SW480 (cell line): ENCODE data around the gene IGFLR1.

Source experiments
- DNase-seq: peaks from one replicate; pipeline ENCODE4 v3.0.0-alpha.2; 2016; ENCODE audit warnings: low spot score

Gene IGFLR1

DNA sequence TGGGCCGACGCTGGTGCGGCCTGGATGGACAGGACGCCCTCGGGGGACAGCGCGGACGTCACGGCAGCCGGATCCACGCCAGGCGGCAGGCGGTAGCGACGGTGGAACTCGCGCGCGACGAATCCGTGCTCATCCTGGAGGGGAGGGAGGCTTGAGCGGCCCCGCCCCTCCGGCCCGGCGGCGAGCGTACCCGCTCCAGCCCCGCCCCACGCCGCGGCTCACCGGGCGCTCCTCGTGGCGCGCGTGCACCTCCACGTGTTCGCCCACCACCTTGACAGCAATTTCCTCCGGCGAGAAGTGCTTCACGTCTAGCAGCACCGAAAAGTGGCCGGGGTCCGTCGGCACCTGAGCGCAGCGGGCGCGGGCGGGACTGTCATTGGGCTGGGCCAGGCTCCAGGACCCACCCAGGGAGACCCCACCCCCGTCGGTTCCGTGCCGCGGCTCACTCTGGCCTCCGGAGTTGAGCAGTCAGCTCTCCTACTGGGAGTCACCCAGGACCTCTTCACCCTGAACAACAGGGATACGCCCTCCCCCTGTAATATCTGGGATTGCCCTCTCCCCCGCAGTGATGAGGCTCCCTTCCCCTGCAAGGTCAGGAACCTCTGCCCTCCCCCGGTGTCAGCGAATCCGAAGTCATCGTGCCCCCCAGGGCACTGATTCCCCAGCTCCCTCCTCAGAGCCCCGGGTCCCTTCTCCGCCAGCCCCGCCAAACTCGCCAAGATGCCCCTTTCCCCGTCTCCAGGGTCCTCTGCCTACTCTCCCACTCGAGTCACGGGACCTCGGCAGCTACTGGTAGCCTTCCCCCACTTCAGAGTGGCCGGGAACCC is 13.5 kb upstream of the IGFLR1 start:
- DNase-seq, result no peak

DNA sequence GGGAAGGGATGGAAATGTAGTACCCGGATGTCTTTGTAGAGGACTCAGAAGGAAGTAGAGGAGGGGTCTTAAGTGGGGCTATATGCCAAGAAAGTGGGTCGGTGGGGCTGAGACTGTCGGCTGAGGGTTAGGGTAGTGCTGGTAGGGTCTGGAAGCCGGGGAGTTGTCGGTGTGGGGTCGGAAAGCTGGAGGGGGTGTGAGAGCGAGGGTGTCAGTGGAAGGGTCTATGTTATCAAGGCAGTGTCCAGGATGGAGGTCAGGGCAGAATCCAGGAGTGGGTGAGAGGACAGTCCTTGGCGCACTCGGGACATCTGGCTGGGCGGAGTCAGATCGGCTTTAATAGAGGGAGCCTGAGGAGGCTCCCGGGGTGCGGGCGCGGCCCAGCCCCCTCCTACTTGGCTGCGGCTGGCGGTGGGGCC is 12.9 kb upstream of the IGFLR1 start:
- DNase-seq, result no peak

DNA sequence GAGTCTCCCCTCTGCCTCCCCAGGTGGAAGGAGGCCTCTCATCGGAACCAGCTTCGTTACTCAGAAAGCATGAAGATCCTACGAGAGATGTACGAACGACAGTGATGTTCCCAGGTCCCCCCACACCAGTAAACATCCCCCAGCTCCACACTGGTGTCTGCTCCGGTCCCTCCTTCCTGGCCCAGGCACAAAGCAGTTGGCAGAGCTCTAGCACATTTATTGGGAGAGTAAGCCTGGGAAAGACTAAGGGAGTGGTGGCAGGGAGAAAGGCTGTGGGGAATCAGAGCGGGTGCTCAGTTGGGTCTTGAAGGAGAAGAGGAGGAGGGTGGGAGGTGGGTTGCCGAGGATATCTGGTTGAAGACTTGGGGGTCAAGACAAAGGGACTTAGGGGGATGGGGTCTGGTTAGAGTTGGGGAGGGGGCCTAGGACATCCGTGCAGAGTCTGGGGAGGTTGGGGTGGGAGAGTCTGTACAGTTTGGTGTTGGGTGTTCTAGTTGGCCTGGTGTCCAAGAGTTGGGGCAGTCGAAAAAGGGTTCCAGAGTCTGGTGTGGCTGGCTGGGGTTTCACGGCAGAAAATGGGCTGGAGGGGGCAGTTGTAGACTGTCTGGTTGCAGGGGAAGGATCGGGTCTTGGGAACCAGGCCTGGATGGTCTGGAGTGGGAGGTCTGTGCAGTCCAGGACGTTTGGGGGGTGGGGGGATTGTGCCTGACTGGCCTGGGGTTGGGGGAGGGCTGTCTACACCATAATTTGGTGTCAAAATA is 12.3 kb upstream of the IGFLR1 start:
- no peak for DNase-seq

DNA sequence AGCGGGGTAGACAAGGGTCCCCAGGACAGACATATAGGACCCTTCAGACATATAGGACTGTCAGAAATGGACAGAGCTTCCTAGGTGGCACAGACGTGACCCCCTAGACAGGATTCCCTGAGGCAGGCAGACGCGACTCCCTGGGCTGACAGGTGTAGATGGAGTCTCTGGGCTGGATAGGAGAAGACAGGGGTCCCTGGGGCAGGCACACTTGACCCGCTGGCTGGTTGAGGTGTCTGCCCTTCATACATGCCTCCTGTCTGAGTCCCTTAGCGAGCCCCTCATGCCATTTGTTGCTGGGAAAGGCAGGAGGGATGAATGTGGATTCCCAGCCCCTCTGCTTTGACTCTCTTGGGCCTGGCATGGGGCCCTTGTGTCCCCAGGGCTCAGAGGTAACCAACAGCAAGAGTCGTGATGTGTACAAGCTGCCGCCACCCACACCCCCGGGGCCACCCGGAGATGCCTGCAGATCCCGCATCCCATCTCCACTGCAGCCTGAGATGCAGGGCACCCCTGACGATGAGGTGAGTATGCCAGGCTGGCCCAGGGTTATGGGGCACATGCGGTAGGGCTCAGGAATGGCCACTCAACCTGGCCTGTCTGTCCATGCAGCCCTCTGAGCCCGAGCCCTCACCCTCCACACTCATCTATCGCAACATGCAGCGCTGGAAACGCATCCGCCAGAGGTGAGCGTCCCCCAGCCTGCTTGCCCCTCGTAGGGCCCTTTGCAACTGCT is 11.6 kb upstream of the IGFLR1 start:
- no peak for DNase-seq

DNA sequence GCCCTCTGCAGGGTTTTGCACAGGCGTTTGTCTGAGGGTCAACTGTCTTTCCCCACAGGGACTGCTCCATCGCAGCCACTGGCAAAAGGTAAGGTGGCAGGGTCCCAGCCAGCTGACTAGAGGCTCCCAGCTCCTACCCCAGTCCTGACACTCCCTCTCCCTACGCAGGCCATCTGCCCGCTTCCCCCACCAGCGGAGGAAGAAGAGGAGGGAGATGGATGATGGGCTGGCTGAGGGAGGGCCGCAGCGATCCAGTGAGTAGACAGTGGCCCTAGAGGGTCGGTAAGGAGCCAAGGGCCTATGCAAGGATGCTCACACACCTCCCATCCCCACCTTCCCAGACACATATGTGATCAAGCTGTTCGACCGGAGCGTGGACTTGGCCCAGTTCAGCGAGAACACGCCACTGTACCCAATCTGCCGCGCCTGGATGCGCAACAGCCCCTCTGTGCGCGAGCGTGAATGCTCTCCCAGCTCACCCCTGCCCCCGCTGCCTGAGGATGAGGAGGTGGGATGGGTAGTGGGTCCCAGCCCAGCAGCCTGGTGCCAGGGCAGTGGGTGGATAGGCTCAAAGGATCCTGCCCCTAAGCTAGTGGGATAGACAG is 10.6 kb upstream of the IGFLR1 start:
- DNase-seq, result no peak

DNA sequence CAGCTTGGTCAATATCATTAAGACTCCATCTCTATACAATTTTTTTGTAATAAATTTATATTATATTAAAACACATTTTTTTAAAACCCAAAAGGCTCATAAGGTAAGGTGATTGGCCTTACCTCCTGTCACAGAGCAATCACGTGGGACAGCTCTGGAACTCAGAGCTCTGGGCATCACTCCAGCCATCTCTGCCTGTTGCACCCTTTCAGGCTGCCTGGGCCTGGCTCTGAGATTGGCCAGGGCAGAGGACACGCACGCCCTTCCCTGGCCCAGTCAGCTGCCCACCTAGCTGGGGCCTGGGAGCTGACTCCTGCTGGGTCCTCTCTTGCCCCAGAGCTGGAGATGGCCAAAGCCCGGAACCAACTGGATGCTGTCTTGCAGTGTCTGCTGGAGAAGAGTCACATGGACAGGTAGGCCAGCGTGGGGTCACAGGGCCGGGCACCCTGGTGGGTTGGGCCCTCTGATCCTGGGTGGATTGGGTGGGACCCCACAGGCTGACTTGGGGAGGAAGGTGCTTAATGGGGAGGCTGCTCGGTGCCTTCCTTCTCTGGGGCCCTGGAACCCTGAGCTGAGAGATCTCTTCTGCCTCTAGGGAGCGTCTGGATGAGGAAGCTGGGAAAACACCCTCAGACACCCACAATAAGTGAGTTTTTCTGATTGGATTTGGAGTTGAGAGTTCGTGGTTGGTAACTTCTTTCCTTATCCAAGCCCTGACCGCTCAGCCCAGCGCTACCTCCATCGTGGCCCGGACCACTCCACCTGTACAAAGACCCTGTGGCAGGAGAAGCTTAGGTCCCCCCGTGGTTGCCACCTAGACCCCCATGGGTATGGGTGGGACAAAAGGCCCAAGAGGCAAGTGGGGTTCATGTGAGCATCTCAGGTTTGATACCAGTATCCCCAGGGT is 9.8 kb upstream of the IGFLR1 start:
- DNase-seq, result no peak

DNA sequence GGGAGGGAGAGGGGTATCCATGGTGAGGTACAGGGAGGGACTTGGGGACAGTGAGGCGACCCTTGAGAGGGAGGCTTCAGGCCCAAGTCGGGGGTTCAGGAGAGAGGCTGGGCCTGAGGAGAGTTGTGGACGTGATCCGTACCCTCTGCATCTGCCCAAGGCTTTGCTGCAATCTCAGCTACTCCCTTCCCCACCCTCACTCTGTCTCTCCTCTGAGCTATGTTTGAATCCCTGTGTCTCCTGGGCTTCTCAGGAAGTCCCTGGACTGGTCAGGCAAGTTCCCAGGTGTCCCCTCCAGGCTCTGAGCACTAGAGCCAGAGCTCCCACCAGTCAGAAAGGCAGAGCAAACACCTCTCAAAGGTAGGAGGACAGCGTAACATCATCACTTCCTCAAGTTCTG is 7.9 kb upstream of the IGFLR1 start:
- DNase-seq, result no peak

DNA sequence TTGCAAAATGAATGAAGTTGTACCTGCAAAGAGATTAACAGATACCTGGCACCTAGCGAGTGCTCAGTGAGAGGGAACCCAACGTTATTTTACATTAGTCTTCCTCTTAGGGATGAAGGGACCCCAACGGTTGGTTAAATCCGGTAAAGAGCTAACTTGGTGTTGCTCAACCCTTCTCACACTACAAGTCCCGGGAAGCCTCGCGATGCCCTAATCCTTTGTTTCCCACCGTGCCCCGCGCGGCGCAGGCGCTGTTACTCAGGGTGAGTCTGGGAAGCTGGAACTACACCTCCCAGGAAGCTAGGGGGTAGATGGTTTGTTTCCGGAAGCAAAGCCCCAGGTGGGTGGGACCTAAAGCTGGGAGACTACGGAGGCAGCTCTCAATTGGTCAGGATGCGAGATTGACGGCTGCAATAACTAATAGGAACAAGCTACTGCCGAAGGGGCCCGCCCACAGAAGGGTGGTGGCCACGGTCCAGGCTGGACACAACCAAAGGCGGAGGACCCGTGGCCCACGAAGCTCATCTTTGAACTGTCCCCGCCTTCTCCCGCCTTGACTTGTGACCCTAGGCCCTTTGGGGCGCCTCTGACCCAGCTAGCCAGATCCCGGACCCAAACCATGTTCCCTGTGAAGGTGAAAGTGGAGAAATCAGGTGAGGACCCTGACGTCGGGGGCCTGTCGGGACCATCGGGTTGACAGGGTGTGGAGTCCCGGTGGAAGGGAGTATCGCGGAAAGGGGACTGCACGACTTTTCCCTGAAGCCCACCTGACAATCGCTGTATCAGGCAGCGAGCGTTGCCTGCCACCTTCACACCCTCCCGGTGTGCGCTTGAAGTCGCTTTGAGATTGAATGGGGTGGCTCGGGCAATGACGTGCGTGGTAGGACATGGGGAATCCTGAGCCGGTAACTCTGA is 6.1 kb upstream of the IGFLR1 start, which contains the start of gene LIN37:
TSS of gene LIN37 (plus strand) at position 471 of the 915 bp plus-strand sequence. CDS start at position 620, 149 bp downstream.
- DNase-seq, result peak; percentile 100

DNA sequence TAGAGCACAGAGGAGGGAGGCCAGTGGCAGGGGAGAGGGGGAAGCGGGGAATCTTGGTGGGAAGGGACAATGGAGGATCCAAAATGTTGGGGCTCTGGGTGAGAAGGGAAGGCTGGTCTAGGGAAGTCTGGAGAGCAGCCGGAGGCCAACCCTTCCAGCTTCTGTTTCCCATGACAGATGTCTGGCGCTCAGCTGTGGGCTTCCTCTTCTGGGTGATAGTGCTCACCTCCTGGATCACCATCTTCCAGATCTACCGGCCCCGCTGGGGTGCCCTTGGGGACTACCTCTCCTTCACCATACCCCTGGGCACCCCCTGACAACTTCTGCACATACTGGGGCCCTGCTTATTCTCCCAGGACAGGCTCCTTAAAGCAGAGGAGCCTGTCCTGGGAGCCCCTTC is 4.3 kb upstream of the IGFLR1 start:
- DNase-seq, result no peak

DNA sequence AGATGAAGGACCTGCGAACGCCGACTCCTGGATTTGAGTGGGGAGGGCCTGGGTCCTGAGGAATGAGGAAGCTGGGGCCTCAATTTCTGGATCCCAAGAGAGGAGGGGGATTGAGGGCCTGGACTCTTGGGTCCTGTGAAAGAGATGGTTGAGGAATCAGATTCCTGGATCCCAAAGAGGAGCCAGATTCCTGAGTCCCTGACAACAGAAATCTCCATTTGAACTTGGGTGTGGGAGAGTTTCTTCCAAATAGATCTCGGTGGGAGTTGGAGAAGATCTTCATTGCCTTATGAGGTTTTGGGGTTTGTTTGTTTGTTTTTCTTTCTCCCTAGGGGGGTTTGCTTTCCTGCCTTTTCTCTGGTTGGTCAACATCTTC is 3.8 kb upstream of the IGFLR1 start:
- no peak for DNase-seq

DNA sequence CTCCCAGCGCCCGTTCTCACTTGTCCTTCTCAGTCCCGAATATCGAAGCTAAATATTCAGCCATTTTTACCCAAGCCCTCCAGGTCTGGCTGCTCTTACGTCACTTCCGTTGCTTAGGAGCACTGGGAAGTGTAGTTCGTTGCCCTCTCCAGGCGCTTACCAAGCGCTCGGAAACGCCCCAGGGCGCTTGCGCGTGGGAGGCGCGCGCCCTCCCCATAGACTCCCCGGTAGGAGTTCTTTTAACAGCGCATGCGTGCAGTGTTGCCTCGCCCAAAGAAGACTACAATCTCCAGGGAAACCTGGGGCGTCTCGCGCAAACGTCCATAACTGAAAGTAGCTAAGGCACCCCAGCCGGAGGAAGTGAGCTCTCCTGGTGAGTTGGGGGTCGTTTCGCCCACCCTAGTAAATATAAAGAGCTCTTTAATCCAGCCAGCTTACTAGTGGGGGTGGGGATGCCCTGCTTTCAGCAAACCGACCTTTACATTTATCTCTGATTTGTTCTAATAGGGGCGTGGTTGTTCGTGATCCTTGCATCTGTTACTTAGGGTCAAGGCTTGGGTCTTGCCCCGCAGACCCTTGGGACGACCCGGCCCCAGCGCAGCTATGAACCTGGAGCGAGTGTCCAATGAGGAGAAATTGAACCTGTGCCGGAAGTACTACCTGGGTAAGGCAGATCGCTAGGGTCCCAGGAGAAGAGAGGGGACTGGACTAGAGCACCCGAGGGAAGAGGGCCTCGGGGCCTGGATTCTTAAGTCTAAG is 3.3 kb upstream of the IGFLR1 start, which contains the start of the genes PSENEN and U2AF1L4:
TSS of gene PSENEN (plus strand) at position 324 of the 759 bp plus-strand sequence. CDS start at position 604, 280 bp downstream.
TSS of gene U2AF1L4 (minus strand) at position 91 of the 759 bp plus-strand sequence. CDS start at position 64, 27 bp downstream.
- peak; percentile 100 for DNase-seq

DNA sequence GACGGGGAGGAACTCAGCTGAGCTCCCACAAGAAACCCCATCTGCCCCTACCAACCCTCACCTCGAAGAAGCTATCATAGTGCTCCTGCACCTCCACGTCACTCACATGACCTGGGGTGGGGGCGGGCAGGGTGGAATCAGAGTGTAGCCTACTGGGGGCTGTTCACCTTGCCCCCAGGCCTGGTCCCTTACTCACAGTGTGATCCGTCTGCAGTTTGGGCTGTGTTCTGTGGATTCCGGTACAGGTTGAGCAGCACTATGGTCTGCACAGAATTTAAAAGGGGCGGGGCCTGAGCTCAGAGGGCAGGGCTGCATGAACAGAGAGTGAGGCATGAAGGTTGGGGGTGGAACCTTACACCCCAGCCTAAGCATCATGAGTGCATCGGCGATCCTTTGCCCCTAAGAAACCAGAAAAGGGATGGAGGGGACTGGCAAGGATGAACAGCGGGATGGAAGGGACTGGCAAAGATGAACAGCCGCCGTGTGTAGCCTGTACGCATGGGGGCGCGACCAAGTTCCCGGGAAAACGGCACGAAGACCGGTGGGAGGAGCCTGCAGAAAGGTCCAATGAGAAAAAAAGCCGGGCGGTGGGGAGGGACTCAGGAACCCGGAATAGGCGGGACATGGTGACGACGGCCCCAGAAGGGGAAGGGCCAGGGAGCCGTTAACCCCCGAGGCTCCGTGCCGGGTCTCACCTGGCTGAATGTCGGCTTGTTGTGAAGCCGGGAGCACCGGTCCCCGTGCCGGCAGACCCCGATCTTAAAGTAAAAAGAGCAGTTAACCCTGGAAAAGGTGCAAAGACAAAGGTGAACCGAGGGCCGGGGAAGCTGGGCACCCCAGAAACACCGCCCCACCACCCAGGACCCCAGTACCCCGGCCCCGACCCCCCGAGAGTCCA is 2.4 kb upstream of the IGFLR1 start:
- DNase-seq, result peak; percentile 99

DNA sequence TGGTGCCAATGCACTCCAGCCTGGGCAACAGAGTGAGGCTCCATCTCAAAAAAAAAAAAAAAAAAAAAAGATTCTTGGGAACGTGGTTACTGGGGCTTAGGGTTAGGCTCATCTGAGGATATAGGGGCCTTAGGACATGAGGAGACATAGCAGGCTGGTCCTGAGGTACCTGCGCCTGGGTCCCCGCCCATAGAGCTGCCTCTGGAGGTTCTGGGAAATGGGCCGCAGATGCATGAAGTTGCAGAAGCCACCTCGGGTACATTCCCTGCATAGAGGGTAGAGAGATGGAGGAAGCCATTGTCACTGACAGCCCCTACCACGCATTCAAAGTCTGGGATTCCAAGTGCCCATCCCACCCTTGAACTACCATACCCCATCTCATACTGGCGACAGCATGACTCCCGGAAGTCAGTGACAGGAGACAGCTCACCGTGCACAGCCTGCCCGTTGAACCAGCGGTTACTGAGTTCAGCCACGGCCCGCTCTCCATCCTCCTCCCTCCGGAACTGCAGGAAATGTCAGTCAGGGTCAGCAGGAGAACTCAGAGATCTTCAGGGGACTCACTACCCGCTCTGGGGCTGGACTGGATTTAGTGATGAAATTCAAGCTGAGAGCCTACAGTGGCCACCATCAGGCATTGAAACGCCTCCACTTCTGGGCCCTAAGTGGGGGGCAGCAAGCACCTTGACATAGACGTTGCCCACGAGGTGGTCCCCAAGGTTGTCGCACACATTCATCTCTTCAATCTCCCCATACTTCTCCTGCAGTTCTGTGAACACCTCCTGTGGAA is 1.6 kb upstream of the IGFLR1 start:
- no peak for DNase-seq

DNA sequence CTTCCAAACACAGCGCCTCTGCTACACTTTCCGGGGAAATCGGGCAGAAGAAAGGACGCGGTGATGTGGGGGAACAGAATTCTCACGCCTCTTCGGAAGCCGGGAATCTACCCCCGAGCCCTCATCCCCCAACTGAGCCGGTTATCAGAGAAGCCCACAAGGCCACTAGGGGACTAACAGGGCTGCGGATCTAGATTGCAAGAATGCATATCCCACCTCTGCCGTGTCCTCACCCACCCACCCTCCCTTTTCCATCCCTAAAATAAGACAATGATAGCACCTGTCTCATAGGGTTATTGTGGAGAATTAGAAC is 1.1 kb downstream of the IGFLR1 start:
- no peak for DNase-seq

DNA sequence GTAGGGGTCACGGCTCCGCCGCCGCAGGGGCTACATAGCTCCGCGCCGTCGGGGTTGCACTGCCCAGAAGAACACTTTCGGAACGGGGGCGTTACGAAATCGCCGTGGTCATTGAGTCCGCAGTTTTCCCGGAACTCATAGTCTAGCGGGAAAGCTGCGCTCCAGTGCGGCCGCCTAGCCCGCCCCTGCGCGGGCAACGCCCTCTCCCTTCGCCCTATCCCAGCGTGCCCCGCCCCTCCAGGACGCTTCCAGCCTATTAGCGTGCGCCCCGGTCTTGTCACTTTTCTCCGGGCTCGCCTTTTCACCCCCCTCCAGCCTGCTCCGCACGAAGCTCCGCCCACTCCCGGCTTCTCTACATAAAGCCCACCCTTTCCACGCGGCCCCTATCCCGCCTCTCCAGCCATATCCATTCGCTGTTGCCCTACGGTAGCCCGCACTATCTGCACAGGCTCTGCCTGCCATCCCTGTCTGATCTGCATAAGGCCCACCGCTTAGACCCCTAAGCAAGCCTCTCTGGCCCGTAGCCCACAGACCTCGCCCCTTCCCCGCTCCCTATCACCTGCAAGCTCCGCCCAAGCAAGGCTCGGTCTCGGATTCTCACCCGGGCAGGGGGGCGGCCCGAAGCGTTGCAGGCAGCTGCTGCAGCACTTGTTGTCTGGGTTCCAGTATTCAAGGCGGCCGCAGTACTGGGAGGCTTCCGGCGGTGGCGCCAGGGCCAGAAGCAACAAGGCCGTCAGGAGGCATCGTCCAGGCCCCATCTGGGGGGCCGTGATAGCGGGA is 1.6 kb downstream of the IGFLR1 start:
- peak; percentile 99 for DNase-seq

DNA sequence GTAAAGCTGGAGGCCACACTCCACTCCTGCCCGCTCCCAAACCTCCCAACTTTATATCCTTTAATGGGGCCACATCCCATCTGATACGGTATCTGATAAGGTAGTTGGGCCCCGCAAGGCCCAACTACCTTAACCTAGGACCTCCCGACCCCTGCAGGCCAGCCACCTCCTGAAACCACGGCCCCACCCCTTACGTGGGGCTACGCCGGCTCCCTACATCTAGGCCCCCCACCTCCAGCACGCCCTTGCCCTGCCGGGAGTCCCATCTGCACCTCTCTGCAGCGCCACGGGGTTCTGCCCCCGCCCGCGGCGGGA is 2.2 kb downstream of the IGFLR1 start:
- no peak for DNase-seq
